Caco-2 (cell line): ENCODE data around the gene RNU5D-1. TPM values are rescaled to one million over a fixed set of nuclear protein-coding genes. Genes with fewer than 3 reads are reported as not detected.

ENCODE experiments used
- BruUV-seq: library from RNA; stranded (reverse); fragments of 400-500 nt; replicated peaks from 2 replicates; lab custom pipeline; 2021; lab: Mats Ljungman, UMichigan
- CTCF ChIA-PET: fragments of 300-600 bp; sonication (Branson Sonifier 250); formaldehyde crosslinking; loops from one replicate; lab custom pipeline; 2022; ENCODE audit warnings: antibody characterized with exemption; lab: Charles Lee
- POLR2A ChIA-PET: fragments of 300-600 bp; sonication (Branson Sonifier 250); formaldehyde crosslinking; loops from one replicate; lab custom pipeline; 2022; ENCODE audit warnings: antibody characterized with exemption; lab: Charles Lee
- DNase-seq, 2 experiments: peaks; one replicate each; pipeline versions ENCODE4 v3.0.0 to v3.0.0-alpha.2; 2020 to 2022
- H3K27me3 ChIP-seq: replicated peaks from 2 replicates; pipeline ENCODE4 v1.6.0; 2011; ENCODE audit warnings: low read length; ENCODE audit not compliant: control insufficient read depth, insufficient read depth
- H3K36me3 ChIP-seq: 2 replicates; pipeline ENCODE4 v1.5.1; 2011; ENCODE audit warnings: low read length; ENCODE audit not compliant: control insufficient read depth, insufficient read depth
- H3K4me1 ChIP-seq: fragments of 250-450 bp; sonication (Bioruptor Pico); 2 replicates; pipeline ENCODE4 v1.5.1; 2020; ENCODE audit warnings: mild to moderate bottlenecking
- H3K4me3 ChIP-seq: 2 replicates; pipeline ENCODE4 v1.5.1; 2011; ENCODE audit warnings: low read depth, mild to moderate bottlenecking, control low read depth, low read length
- H3K9me3 ChIP-seq: fragments of 250-450 bp; sonication (Bioruptor Pico); 2 replicates; pipeline ENCODE4 v1.5.1; 2020; ENCODE audit warnings: mild to moderate bottlenecking, moderate library complexity
- H3K27ac Mint-ChIP-seq: one replicate; pipeline ENCODE4 v1.8.0; 2022; ENCODE audit warnings: mixed read lengths; ENCODE audit not compliant: unreplicated experiment
- H3K27me3 Mint-ChIP-seq: one replicate; pipeline ENCODE4 v1.8.0; 2022; ENCODE audit warnings: mixed read lengths; ENCODE audit not compliant: insufficient read depth, unreplicated experiment
- H3K36me3 Mint-ChIP-seq: one replicate; pipeline ENCODE4 v1.8.0; 2022; ENCODE audit warnings: mild to moderate bottlenecking, mixed read lengths; ENCODE audit not compliant: insufficient read depth, unreplicated experiment
- H3K4me1 Mint-ChIP-seq: one replicate; pipeline ENCODE4 v1.8.0; 2022; ENCODE audit warnings: low read depth, mixed read lengths; ENCODE audit not compliant: unreplicated experiment
- H3K4me3 Mint-ChIP-seq: one replicate; pipeline ENCODE4 v1.8.0; 2022; ENCODE audit warnings: mild to moderate bottlenecking, moderate library complexity, mixed read lengths; ENCODE audit not compliant: unreplicated experiment
- H3K9me3 Mint-ChIP-seq: one replicate; pipeline ENCODE4 v1.8.0; 2022; ENCODE audit warnings: mixed read lengths; ENCODE audit not compliant: unreplicated experiment
- CTCF ChIP-seq, 2 experiments: fragments of 200-600 bp in 1 of 2; IDR thresholded peaks; 1 replicate in 1 of 2; 2 replicates in 1 of 2; pipeline versions ENCODE4 v1.5.1 to v1.8.0; 2011 to 2022; ENCODE audit warnings: antibody characterized with exemption in 1 of 2, control low read depth in 1 of 2, inconsistent platforms in 1 of 2, low read depth in 1 of 2, low read length in 1 of 2, mild to moderate bottlenecking in 1 of 2, moderate library complexity in 1 of 2; ENCODE audit not compliant: insufficient read depth in 1 of 2, severe bottlenecking in 1 of 2, unreplicated experiment in 1 of 2
- intact Hi-C: fragments of 100-400 bp; cut with micrococcal nuclease; formaldehyde crosslinking; loops from one replicate; pipeline ENCODE4 v1.10.0; 2022; ENCODE audit not compliant: unreplicated experiment
- total RNA-seq: library from RNA; stranded (reverse); gene quantifications from 2 replicates; pipeline ENCODE4 v1.2.3, GENCODE V29; 2022

RNU5D-1 gene
- total RNA-seq, 1 experiment from 2014 or later: 16.3 TPM

GRCh38 chr1:44714944-44715571 is 15.9 kb downstream of the RNU5D-1 start:
- Histone ChIP-seq H3K4me1 (0 out of 2 replicates have a peak, but pooled peaks cover 6% of the 10 kb centered on the region), H3K27me3 (no peaks in the 10 kb centered on the region), H3K36me3 (no peaks in the 10 kb centered on the region), H3K9me3 (no peaks in the 10 kb centered on the region), H3K4me3 (no peak overlapping the region)
- Mint-ChIP-seq H3K36me3 (peaks cover 4% of the 10 kb centered on the region), H3K27ac (no peak overlapping the region), H3K9me3 (no peaks in the 10 kb centered on the region), H3K4me1 (no peaks in the 10 kb centered on the region), H3K27me3 (no peaks in the 10 kb centered on the region), H3K4me3 (no peak overlapping the region)
- ChIA-PET POLR2A (no interaction called here), CTCF (no interaction called here)
- DNase-seq: peak; percentile 57 to 73
- BruUV-seq: no TSS peak
- intact Hi-C loops: no loop called here
- peak; percentile 77 to 78 for TF ChIP-seq CTCF (IDR thresholded peaks at IDR 0.05; ENCODE audit: insufficient read depth in 1 of 2, low read depth in 1 of 2, low read length in 1 of 2, severe bottlenecking in 1 of 2, unreplicated experiment in 1 of 2)

- Histone ChIP-seq H3K4me1 (0 out of 2 replicates have a peak, but pooled peaks cover 6% of the 10 kb centered on the region), H3K36me3 (no peaks in the 10 kb centered on the region), H3K9me3 (no peaks in the 10 kb centered on the region), H3K4me3 (no peak overlapping the region), H3K27me3 (no peaks in the 10 kb centered on the region)
- no peak overlapping the region for H3K4me3 Mint-ChIP-seq
- H3K27me3 Mint-ChIP-seq: no peaks in the 10 kb centered on the region
- peaks cover 4% of the 10 kb centered on the region for H3K36me3 Mint-ChIP-seq
- no peak overlapping the region for H3K27ac Mint-ChIP-seq
- no TSS peak for BruUV-seq
- no peak for TF ChIP-seq CTCF (IDR thresholded peaks at IDR 0.05; ENCODE audit: insufficient read depth in 1 of 2, low read depth in 1 of 2, low read length in 1 of 2, severe bottlenecking in 1 of 2, unreplicated experiment in 1 of 2)
- POLR2A ChIA-PET: no interaction called here
- intact Hi-C loops: no loop called here
- no peaks in the 10 kb centered on the region for H3K4me1 Mint-ChIP-seq
- DNase-seq: no peak
- CTCF ChIA-PET: no interaction called here
- no peaks in the 10 kb centered on the region for H3K9me3 Mint-ChIP-seq
Observed at GRCh38 chr1:44714532-44714931, 16.4 kb downstream of the RNU5D-1 start.

GRCh38 chr1:44713321-44713781 is 17.6 kb downstream of the RNU5D-1 start:
- Mint-ChIP-seq H3K4me1 (no peaks in the 10 kb centered on the region), H3K9me3 (peaks cover 5% of the 10 kb centered on the region), H3K4me3 (no peak overlapping the region), H3K27ac (no peak overlapping the region), H3K36me3 (peaks cover 4% of the 10 kb centered on the region), H3K27me3 (no peaks in the 10 kb centered on the region)
- 0 out of 2 replicates have a peak, but pooled peaks cover 6% of the 10 kb centered on the region for H3K4me1 ChIP-seq
- BruUV-seq: no TSS peak
- DNase-seq: no peak
- no peaks in the 10 kb centered on the region for H3K27me3 ChIP-seq
- H3K36me3 ChIP-seq: no peaks in the 10 kb centered on the region
- intact Hi-C loops: no loop called here
- H3K9me3 ChIP-seq: no peaks in the 10 kb centered on the region
- no peak for TF ChIP-seq CTCF (IDR thresholded peaks at IDR 0.05; ENCODE audit: insufficient read depth in 1 of 2, low read depth in 1 of 2, low read length in 1 of 2, severe bottlenecking in 1 of 2, unreplicated experiment in 1 of 2)
- no peak overlapping the region for H3K4me3 ChIP-seq
- ChIA-PET POLR2A (no interaction called here), CTCF (interaction anchor here (0.7 kb wide), 1 partner anchor 12 kb away, joined by 3 read pairs; no protein-coding TSS in a partner anchor)
